DMS 273 treated with DMSO at 0.1 percent for 48 hours (cell line): ENCODE data around the gene NPC1L1.
A peak's percentile ranks its signal among the peaks of the same experiment; 100 is the strongest.

Source experiments
- DNase-seq: peaks from one replicate; lab custom pipeline; 2025; lab: John Stamatoyannopoulos, UW

NPC1L1 gene

GRCh38 chr7:44537442-44537841, 3.7 kb downstream of the NPC1L1 start:
- DNase-seq: no peak

GRCh38 chr7:44536090-44536489, 5.0 kb downstream of the NPC1L1 start:
- DNase-seq: no peak

GRCh38 chr7:44535348-44536064, 5.6 kb downstream of the NPC1L1 start:
- DNase-seq: no peak

GRCh38 chr7:44534501-44534900, 6.6 kb downstream of the NPC1L1 start:
- peak; percentile 37 for DNase-seq

GRCh38 chr7:44534087-44534486, 7.0 kb downstream of the NPC1L1 start:
- DNase-seq: peak; percentile 46

GRCh38 chr7:44533301-44534055, 7.7 kb downstream of the NPC1L1 start:
- peak; percentile 25 for DNase-seq

- DNase-seq: no peak
Measured at GRCh38 chr7:44531421-44532380, 9.4 kb downstream of the NPC1L1 start.

DNA sequence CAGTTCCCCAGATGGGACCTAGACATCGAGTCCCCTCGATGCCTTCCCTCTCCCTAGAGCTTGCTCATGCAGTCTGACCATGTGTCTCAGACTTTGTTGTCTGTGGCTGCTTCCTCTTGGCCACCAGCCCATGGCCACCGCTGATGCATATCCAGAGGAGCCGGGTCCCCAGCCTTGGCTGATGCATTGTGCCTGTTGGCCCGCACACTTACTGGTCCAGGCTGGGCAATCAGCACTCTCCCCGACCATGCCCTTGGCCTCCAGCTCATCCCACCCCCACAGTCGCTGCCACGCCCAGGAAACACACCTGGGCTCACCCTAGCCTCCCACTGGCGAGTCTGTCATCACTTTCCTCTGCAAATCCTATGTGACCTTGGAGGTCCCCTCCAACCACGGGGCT, 10.1 kb downstream of the NPC1L1 start:
- no peak for DNase-seq

DNA sequence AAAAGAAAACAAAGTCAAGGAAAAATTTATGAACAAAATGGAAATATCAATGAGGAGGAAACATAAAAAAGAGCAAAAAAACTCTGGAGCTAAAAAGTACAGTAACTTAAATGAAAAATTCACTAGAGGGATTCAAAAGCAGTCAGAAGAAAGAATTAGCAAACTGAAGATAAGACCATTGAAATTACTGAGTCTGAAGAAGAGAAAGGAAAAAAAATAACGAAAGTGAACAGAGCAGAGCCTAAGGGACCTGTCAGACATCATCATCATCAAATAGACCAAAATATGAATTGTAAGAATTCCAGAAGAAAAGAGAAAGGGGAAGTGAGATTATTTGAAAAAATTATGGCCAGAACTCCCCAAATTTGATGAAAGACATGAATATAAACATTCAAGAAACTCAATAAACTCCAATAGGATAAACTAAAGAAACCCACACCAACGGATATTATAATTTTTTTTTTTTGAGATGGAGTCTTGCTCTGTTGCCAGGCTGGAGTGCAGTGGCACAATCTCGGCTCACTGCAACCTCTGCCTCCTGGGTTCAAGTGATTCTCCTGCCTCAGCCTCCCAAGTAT, 16.2 kb downstream of the NPC1L1 start:
- no peak for DNase-seq

DNA sequence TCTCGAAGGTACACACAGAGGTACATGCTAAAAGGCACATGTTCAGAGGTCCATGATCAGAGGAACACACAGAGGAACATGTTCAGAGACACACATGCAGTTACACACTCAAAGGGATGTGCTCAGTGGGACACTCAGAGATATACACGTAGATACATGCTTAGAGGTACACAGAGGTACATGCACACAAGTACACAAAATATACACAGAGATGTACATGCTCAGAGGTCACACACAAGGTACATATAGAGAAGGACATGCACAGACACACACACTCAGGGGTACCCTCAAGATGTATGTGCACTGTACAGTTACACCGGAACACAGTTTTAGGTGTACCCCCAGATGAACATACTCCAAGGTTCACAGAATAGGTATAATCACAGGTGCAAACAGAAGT, 18.8 kb downstream of the NPC1L1 start:
- DNase-seq: no peak

DNA sequence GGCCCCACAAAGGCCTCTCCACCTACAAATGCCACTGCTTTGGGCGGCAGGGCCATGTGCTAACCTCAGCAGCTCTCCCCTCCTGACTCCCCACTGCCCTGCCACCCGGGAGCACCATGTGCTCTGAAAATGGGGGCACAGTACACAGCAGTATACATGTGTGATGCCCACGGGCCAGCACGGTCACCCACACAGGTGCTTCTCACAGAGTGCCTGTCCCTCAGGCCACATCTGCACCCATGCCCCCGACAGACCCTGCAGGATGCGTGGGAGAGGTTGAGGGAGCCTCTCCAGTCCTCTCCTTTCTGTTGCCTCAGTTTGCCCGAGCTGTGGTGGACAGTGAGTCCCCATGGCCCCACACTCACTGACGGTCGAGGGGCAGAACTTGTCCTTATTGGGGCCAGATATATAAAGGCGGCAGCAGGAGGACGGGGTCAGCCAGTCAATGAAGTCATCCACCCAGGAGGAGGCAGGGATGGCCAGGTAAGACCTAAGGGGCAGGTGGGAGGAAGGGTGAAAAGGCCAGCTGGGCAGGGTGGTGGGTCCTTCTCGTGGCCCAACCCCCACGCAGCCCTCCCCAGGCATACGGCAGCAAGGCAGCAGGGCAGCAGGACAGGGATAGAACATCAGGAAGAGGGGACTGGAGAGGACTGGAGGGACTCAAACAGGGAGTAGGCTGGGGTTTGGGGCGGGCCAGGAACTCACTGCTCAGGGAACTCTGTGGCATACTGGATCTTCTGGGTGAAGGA, 19.6 kb downstream of the NPC1L1 start:
- no peak for DNase-seq

DNA sequence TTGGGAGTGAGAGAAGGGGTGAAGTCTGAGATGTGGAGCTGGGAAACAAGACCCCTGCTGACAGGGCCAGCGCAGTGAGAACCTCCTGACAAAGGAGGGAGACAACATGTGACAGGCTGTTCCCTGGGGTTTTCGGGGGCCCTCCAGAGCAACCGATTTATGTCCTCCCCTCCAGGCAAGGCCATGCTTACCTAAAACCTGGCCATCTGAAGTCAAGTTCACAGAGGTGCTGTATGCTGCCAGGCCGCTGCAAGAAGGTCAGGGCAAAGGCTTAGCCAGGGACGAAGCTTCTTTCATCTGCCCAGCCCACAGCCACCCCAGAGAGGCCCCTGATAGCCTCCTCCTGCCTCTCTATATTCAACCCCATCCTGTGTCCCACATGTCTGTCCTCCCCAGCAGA, 20.6 kb downstream of the NPC1L1 start:
- no peak for DNase-seq

- DNase-seq: peak; percentile 26
Measured at GRCh38 chr7:44519546-44519945, 21.6 kb downstream of the NPC1L1 start.

GRCh38 chr7:44518761-44519160, 22.4 kb downstream of the NPC1L1 start:
- DNase-seq: no peak

DNA sequence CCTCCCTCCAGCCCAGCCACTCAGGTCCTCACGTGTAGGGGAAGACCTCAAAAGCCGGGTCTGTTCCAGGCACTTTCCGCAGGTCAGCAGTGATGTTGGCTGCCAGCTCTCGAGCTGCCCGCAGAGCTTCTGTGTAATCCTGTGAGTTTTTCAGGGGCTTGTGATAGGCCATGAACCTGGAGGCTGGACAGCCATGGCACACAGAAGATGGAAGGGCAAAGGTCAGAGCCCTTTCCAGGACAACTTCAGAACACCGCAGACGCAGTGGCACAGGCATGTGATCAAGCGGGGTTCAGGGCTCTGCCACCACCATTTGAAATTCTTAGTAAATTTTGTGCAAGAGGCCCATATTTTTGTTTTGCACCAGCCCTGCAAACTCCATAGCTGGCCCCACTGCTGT, 24.0 kb downstream of the NPC1L1 start:
- DNase-seq: no peak

GRCh38 chr7:44515590-44516268, 25.4 kb downstream of the NPC1L1 start:
- no peak for DNase-seq

DNA sequence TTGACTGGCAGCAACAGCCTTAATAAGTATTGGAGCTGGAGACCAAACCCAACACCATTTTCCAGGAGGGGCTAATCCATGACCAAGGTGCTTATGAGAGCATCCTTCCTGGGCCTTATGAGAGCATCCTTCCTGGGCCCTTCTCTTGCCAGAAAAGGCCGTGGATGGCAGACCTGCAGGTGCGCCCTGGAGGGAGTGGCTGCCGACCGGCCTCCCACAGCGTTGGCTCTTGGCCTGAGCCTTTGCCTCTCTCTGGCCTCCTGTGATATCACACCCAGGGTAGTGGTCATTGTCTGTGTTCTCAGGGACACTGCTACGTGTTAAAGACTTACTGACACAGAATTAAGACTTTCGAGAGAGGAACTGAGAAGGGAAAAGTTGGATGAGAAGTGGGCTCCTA, 28.4 kb downstream of the NPC1L1 start:
- DNase-seq: no peak

DNA sequence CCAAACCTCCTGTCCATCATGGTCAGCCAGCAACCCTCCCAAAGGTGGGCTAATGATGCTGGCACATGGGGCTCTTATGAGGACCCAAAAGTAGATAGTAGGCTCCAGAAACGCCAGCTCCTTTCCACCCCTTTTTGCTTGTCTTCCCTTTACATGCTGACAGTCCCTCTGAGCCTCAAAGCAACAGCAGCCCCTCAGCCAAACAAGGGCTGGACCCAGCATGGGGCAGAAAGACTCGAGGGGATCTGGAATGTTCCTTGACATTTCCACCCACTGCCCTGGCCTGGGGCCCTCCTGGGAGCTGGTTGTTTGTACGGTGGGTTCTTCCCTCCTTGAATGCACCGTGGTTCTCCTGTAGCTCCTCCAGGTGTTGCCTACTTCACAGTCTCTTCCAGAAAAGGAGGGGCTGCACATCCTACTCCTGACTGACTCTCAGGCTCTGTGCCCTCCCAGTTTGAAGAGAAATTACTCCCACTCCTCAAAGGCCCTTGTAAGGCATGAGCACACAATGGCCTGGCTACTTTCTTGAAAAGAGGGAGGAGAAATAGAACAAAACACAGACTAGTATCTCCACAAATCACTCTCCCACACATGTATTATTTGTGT, 29.2 kb downstream of the NPC1L1 start:
- DNase-seq: no peak

GRCh38 chr7:44511236-44511635, 29.9 kb downstream of the NPC1L1 start:
- DNase-seq: no peak

- DNase-seq: no peak
Measured at GRCh38 chr7:44508328-44509030, 32.7 kb downstream of the NPC1L1 start.
